GM23338 (cell line): ENCODE data around the gene ILK. TPM values are rescaled to one million over a fixed set of nuclear protein-coding genes. Genes with fewer than 3 reads are reported as not detected.

Experiments
- ATAC-seq: fragments of 200-7000 bp; cut with Tn5 transposase; 3 replicates; pipeline ENCODE4 v1.9.1; 2020
- DNase-seq: peaks from one replicate; pipeline ENCODE4 v3.0.0-alpha.2; 2015; ENCODE audit warnings: low spot score
- H2AFZ ChIP-seq: fragments of 200-600 bp; sonication (generic); 2 replicates; pipeline ENCODE4 v1.8.0; 2016; ENCODE audit warnings: antibody characterized with exemption, mild to moderate bottlenecking, moderate library complexity
- H3F3A ChIP-seq: fragments of 200-600 bp; sonication (generic); replicated peaks from 2 replicates; pipeline ENCODE4 v1.8.0; 2017; ENCODE audit warnings: antibody characterized with exemption, mixed run types, low read depth
- H3K27ac ChIP-seq: fragments of 200-600 bp; sonication (generic); 2 replicates; pipeline ENCODE4 v1.6.1; 2016; ENCODE audit warnings: low read depth
- H3K27me3 ChIP-seq: fragments of 200-600 bp; sonication (generic); 2 replicates; pipeline ENCODE4 v1.8.0; 2016; ENCODE audit warnings: mild to moderate bottlenecking, mixed run types, moderate library complexity; ENCODE audit not compliant: insufficient read depth
- H3K36me3 ChIP-seq: fragments of 200-600 bp; sonication (generic); 2 replicates; pipeline ENCODE4 v1.8.0; 2016; ENCODE audit warnings: mild to moderate bottlenecking; ENCODE audit not compliant: insufficient read depth
- H3K4me1 ChIP-seq: fragments of 200-600 bp; sonication (generic); 2 replicates; pipeline ENCODE4 v1.8.0; 2016; ENCODE audit warnings: mild to moderate bottlenecking, moderate library complexity; ENCODE audit not compliant: insufficient read depth
- H3K4me2 ChIP-seq: fragments of 200-600 bp; sonication (generic); 2 replicates; pipeline ENCODE4 v1.7.1; 2017; ENCODE audit warnings: mixed run types
- H3K4me3 ChIP-seq: fragments of 200-600 bp; sonication (generic); 2 replicates; pipeline ENCODE4 v1.6.1; 2016; ENCODE audit warnings: mixed run types
- H3K79me2 ChIP-seq: fragments of 200-600 bp; sonication (generic); replicated peaks from 2 replicates; pipeline ENCODE4 v1.8.0; 2017; ENCODE audit warnings: mild to moderate bottlenecking; ENCODE audit not compliant: insufficient read depth
- H3K9me2 ChIP-seq: fragments of 200-600 bp; sonication (generic); 2 replicates; pipeline ENCODE4 v1.8.0; 2017; ENCODE audit not compliant: insufficient read depth
- H4K20me1 ChIP-seq: fragments of 200-600 bp; sonication (generic); replicated peaks from 2 replicates; pipeline ENCODE4 v1.8.0; 2017; ENCODE audit warnings: mild to moderate bottlenecking; ENCODE audit not compliant: insufficient read depth
- H3K27ac Mint-ChIP-seq: 2 replicates; pipeline ENCODE4 v1.8.0; 2020; ENCODE audit warnings: inconsistent platforms, mild to moderate bottlenecking, moderate library complexity, mixed read lengths
- H3K27me3 Mint-ChIP-seq: 3 replicates; pipeline ENCODE4 v1.8.0; 2022; ENCODE audit warnings: low read depth, mild to moderate bottlenecking, moderate library complexity, mixed read lengths, inconsistent platforms; ENCODE audit not compliant: insufficient read depth, poor library complexity
- H3K36me3 Mint-ChIP-seq: 3 replicates; pipeline ENCODE4 v1.8.0; 2021; ENCODE audit warnings: low read depth, mild to moderate bottlenecking, inconsistent platforms, moderate library complexity, mixed read lengths
- H3K4me1 Mint-ChIP-seq: 3 replicates; pipeline ENCODE4 v1.8.0; 2020; ENCODE audit warnings: mild to moderate bottlenecking, inconsistent platforms, mixed read lengths
- H3K4me3 Mint-ChIP-seq: 3 replicates; pipeline ENCODE4 v1.8.0; 2021; ENCODE audit warnings: moderate library complexity, mild to moderate bottlenecking, inconsistent platforms, mixed read lengths
- H3K9me3 Mint-ChIP-seq: 3 replicates; pipeline ENCODE4 v1.8.0; 2020; ENCODE audit warnings: moderate library complexity, mild to moderate bottlenecking, inconsistent platforms, mixed read lengths
- CREB1 ChIP-seq: fragments of 250-450 bp; sonication (Bioruptor Pico); IDR thresholded peaks from 2 replicates; pipeline ENCODE4 v1.5.0; 2020; ENCODE audit warnings: low read depth, mild to moderate bottlenecking, moderate library complexity
- CTCF ChIP-seq, 2 experiments: fragments of 200-600 bp in 1 of 2; sonication (generic) in 1 of 2; conservative IDR thresholded peaks; 2 replicates each; pipeline versions ENCODE4 v1.5.1 to v1.6.1; 2016 to 2017; ENCODE audit warnings: antibody characterized with exemption in 2 of 2, low read depth in 2 of 2, mild to moderate bottlenecking in 2 of 2, moderate library complexity in 1 of 2
- EZH2phosphoT487 ChIP-seq: fragments of 200-600 bp; sonication (generic); IDR thresholded peaks from one replicate; pipeline ENCODE4 v1.8.1; 2018; ENCODE audit warnings: antibody characterized with exemption; ENCODE audit not compliant: unreplicated experiment
- POLR2AphosphoS5 ChIP-seq: IDR thresholded peaks from 2 replicates; pipeline ENCODE4 v1.6.1; 2016; ENCODE audit warnings: antibody characterized with exemption, low read depth
- ZNF331 ChIP-seq: fragments of 250-450 bp; sonication (Bioruptor Pico); IDR thresholded peaks from 2 replicates; pipeline ENCODE4 v1.5.0; 2020; ENCODE audit warnings: low read depth, mild to moderate bottlenecking, moderate library complexity
- polyA plus RNA-seq: library from polyadenylated mRNA; unstranded; fragments of >200 nt; fragmentation: Nextera tagmentation; extraction: Ambion mirVana; gene quantifications from 2 replicates; pipeline ENCODE4 v1.2.1, GENCODE V29; 2016
- total RNA-seq: library from RNA; depleted of rRNA; stranded (reverse); fragments of >200 nt; shearing (Covaris generic); gene quantifications from 2 replicates; pipeline ENCODE4 v1.2.3, GENCODE V29; 2014
- TF ChIP-seq, protein P1 (sequence below): fragments of 250-450 bp; sonication (Bioruptor Pico); IDR thresholded peaks from 2 replicates; pipeline ENCODE4 v1.5.0; 2020; ENCODE audit warnings: mild to moderate bottlenecking, moderate library complexity

Gene ILK
- total and polyA plus RNA-seq, 2 experiments from 2014 or later: 62.6 to 91.0 TPM

- TF ChIP-seq, protein P1, sequence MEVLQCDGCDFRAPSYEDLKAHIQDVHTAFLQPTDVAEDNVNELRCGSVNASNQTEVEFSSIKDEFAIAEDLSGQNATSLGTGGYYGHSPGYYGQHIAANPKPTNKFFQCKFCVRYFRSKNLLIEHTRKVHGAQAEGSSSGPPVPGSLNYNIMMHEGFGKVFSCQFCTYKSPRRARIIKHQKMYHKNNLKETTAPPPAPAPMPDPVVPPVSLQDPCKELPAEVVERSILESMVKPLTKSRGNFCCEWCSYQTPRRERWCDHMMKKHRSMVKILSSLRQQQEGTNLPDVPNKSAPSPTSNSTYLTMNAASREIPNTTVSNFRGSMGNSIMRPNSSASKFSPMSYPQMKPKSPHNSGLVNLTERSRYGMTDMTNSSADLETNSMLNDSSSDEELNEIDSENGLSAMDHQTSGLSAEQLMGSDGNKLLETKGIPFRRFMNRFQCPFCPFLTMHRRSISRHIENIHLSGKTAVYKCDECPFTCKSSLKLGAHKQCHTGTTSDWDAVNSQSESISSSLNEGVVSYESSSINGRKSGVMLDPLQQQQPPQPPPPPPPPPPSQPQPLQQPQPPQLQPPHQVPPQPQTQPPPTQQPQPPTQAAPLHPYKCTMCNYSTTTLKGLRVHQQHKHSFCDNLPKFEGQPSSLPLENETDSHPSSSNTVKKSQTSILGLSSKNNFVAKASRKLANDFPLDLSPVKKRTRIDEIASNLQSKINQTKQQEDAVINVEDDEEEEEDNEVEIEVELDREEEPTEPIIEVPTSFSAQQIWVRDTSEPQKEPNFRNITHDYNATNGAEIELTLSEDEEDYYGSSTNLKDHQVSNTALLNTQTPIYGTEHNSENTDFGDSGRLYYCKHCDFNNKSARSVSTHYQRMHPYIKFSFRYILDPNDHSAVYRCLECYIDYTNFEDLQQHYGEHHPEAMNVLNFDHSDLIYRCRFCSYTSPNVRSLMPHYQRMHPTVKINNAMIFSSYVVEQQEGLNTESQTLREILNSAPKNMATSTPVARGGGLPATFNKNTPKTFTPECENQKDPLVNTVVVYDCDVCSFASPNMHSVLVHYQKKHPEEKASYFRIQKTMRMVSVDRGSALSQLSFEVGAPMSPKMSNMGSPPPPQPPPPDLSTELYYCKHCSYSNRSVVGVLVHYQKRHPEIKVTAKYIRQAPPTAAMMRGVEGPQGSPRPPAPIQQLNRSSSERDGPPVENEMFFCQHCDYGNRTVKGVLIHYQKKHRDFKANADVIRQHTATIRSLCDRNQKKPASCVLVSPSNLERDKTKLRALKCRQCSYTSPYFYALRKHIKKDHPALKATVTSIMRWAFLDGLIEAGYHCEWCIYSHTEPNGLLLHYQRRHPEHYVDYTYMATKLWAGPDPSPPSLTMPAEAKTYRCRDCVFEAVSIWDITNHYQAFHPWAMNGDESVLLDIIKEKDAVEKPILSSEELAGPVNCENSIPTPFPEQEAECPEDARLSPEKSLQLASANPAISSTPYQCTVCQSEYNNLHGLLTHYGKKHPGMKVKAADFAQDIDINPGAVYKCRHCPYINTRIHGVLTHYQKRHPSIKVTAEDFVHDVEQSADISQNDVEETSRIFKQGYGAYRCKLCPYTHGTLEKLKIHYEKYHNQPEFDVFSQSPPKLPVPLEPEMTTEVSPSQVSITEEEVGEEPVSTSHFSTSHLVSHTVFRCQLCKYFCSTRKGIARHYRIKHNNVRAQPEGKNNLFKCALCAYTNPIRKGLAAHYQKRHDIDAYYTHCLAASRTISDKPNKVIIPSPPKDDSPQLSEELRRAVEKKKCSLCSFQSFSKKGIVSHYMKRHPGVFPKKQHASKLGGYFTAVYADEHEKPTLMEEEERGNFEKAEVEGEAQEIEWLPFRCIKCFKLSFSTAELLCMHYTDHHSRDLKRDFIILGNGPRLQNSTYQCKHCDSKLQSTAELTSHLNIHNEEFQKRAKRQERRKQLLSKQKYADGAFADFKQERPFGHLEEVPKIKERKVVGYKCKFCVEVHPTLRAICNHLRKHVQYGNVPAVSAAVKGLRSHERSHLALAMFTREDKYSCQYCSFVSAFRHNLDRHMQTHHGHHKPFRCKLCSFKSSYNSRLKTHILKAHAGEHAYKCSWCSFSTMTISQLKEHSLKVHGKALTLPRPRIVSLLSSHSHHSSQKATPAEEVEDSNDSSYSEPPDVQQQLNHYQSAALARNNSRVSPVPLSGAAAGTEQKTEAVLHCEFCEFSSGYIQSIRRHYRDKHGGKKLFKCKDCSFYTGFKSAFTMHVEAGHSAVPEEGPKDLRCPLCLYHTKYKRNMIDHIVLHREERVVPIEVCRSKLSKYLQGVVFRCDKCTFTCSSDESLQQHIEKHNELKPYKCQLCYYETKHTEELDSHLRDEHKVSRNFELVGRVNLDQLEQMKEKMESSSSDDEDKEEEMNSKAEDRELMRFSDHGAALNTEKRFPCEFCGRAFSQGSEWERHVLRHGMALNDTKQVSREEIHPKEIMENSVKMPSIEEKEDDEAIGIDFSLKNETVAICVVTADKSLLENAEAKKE (CRISPR knock-in tag): no peak
- TF ChIP-seq CREB1 (CRISPR knock-in tag) (no peak), CTCF (conservative IDR thresholded peaks at IDR 0.05; ENCODE audit: low read depth in 2 of 2) (no peak), ZNF331 (CRISPR knock-in tag) (no peak), POLR2AphosphoS5 (no peak)
These were observed 36.2 kb upstream of the ILK start (continued) for GRCh38 chr11:6567371-6567745.

GRCh38 chr11:6568191-6568918 is 35.2 kb upstream of the ILK start:
- no peaks in the 10 kb centered on the region for H3K9me3 Mint-ChIP-seq
- no peak overlapping the region for H3K4me3 Mint-ChIP-seq
- Histone ChIP-seq H4K20me1 (no peaks in the 10 kb centered on the region), H3K27me3 (peaks cover 10% of the 10 kb centered on the region; the same call in 1 of the 2 replicates), H3K4me1 (peaks cover 6% of the 10 kb centered on the region; the same call in 1 of the 2 replicates), H3K4me3 (no peak overlapping the region), H3K9me2 (no peaks in the 10 kb centered on the region), H3K79me2 (no peaks in the 10 kb centered on the region), H3K36me3 (no peaks in the 10 kb centered on the region), H3K27ac (no peak overlapping the region), H3K4me2 (no peak overlapping the region), H2AFZ (no peak overlapping the region), H3F3A (no peaks in the 10 kb centered on the region)
- H3K4me1 Mint-ChIP-seq: peaks cover 22% of the 10 kb centered on the region
- H3K27me3 Mint-ChIP-seq: peaks cover 14% of the 10 kb centered on the region
- TF ChIP-seq CTCF (conservative IDR thresholded peaks at IDR 0.05; ENCODE audit: low read depth in 2 of 2) (peak; percentile 53 to 59), EZH2phosphoT487 (no peak)
- peaks cover 3% of the 10 kb centered on the region; the same call in 1 of the 3 replicates for H3K36me3 Mint-ChIP-seq
- DNase-seq (peak; percentile 67), ATAC-seq (peak; percentile 71)
- peak overlapping the region; percentile 92 for H3K27ac Mint-ChIP-seq
